DMS153 treated with DMSO at 0.1 percent for 48 hours (cell line): Measurements from ENCODE around the gene SUPT7L.
A peak's percentile ranks its signal among the peaks of the same experiment; 100 is the strongest.
"Not testable (repeated sequence)": the region's sequence is repeated elsewhere in the genome, so short reads cannot be mapped to it uniquely, and the experiment has no call there.

Source experiments
- DNase-seq: peaks from one replicate; lab custom pipeline; 2025; ENCODE audit not compliant: unreplicated experiment; lab: John Stamatoyannopoulos, UW

The SUPT7L gene

GRCh38 chr2:27687232-27687631, 23.8 kb upstream of the SUPT7L start:
- no peak for DNase-seq

DNA sequence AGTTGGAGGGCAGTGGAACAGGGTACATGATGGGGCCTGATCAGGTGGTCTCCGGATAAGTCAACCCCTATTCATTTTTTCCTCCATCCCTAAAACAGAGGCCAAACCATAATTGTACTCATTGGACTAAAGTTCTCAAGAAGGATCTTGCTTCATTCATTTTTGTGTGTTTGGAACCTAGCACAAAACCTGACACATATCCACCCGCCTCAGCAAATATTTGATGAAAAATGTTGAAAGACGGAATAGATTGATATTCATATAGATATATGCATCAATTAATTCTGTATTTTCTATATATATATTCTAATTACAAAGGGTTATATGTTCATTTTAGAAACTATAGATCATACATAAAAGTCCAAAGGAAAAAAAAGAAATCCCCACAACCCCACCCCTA, 22.2 kb upstream of the SUPT7L start:
- no peak for DNase-seq

GRCh38 chr2:27685006-27685405, 21.6 kb upstream of the SUPT7L start:
- DNase-seq, result not testable (repeated sequence)

DNA sequence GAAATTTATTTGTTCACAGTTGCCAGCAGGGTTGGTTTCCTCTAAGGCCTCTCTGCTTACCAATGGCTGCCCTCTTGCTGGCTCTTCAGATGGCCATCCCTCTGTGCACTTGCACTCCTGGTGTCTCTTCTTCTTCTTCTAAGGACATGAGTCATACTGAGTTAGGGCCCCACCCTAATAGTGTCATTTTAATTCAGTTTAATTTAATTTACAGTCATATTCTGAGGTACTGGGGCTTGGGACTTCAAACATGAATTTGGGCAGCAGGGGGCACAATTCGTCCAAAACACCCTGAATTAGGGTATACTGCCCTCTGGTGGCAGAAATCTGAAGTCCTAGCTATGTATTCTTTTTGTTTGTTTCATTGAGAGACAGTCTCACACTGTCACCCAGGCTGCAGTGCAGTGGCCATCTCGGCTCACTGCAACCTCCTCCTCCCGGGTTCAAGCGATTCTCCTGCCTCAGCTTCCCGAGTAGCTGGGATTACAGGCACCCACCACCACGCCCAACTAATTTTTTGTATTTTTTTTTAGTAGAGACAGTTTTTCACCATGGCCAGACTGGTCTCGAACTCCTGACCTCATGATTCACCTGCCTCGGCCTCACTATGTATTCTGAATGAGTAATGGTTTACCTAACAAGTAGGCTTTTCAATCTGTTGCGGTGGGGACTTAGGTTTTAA, 20.1 kb upstream of the SUPT7L start:
- peak; percentile 90 for DNase-seq

DNA sequence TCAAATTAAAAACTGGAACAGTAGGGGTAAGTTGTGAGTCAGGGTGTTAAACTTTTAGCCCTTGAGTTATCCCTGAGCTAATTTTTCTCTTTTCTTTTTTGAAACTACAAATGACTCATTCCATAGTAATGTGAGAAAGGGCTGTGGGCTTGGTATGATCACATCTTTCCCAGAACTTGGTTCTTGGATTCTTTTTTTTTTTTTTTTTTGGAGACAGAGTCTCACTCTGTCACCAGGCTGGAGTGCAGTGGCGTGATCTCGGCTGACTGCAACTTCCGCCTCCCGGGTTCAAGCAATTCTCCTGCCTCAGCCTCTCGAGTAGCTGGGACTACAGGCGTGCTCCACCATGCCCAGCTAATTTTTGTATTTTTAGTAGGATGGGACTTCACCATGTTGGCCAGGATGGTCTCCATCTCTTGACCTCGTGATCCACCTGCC, 18.9 kb upstream of the SUPT7L start:
- not testable (repeated sequence) for DNase-seq

DNA sequence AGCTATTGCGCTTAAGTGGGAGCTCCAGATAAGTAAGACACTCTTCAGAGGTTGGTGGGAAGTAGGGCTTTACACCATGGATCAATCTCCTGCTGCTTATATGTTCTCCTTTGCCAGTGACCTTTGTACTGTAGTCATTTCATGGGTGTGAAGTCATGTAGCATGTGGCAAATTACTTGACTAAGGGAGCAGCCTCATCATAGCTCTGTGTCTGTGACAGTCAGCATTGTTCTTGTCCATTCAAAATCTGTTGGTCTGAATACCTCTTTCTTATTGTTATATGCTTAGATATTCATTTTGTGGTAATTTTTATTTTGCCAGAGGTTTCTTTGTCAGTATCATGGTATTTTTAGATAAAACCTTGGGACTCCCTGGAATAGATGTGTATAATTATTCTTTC, 18.4 kb upstream of the SUPT7L start:
- DNase-seq, result no peak

GRCh38 chr2:27680571-27680970, 17.2 kb upstream of the SUPT7L start:
- DNase-seq, result no peak

- DNase-seq, result no peak
Observed at GRCh38 chr2:27672723-27673486, 9.5 kb upstream of the SUPT7L start.

GRCh38 chr2:27671235-27671634, 7.8 kb upstream of the SUPT7L start:
- no peak for DNase-seq

DNA sequence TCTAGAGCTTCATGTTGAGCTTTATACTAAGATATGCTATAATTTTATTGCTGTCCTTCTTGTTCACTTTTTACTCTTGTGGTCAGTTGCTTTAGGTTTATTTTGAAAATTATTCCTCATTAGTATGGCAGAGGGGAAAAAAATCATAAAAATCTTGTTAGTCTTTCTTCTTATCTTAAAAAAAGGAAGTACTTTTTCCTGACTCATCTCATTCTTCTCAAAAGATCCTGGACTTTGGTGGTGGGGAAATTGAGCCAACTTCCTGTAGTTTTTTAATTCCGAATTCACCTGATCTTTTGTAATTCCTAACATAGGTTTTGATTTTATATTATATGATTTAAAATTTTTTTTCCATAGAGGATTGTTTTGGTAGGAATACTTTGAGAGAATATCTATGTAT, 4.0 kb upstream of the SUPT7L start:
- no peak for DNase-seq

DNA sequence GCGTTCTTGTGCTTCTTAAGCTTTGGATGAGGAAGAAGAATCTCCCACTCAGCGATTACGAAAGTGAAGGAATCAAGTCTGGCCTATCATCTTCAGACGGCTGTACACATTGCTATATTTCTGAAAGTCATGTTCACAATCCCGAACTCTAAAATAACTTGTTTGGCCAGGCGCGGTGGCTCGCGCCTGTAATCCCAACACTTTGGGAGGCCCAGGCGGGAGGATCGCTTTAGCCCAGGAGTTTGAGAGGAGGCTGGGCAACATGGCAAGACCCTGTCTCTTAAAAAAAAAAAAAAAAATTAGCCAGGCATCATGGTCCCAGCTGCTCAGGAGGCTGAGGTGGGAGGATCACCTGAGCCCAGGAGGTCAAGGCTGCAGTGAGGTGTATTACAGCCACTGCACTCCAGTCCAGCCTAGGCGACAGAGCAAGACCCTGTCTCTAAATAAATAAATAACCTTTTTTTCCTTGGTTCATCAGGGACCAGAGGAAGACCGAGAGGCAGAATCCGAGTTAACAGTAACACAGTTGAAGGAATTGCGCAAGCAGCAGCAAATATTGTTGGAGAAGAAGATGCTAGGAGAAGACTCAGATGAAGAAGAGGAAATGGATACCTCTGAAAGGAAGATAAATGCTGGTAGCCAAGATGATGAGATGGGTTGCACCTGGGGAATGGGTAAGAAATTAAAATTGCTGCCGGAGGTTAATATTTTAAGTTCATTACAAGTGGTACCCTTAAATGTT, 1.4 kb upstream of the SUPT7L start:
- DNase-seq, result no peak

DNA sequence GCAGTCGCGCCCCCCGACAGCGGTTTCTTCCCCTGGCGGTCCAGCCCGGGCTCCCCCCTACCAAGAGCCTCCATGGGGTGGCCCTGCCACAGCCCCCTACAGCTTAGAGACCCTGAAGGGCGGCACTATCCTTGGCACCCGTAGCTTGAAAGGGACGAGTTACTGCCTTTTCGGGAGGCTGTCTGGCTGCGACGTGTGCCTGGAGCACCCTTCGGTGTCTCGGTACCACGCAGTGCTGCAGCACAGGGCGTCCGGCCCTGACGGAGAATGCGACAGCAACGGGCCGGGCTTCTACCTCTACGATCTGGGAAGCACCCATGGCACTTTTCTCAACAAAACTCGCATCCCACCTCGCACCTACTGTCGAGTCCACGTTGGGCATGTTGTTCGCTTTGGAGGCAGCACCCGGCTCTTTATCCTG, 750 bp upstream of the SUPT7L start:
- no peak for DNase-seq

- no peak for DNase-seq
Observed at GRCh38 chr2:27661371-27661770, 2.0 kb downstream of the SUPT7L start.

- no peak for DNase-seq
Observed at GRCh38 chr2:27655155-27655951, 8.1 kb downstream of the SUPT7L start.

DNA sequence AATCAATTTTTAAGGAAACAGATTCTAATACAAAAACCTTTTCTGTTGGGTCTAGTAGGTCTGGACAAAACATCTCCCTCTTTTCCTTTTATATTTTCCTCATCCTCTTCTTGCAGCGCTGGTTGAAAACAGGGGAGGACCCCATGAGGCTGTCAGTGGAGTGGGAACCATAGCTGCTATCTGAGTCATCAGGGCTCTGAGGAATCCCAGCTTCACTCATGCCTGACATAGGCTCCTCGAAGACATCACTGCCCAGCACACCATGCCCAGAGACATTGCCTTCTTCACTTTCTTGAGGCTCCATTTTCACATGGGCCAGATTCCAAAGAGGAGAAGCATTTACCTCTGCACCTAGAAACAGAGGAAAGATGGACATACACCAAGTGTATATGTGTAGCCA, 10.0 kb downstream of the SUPT7L start:
- DNase-seq, result no peak

- no peak for DNase-seq
Observed at GRCh38 chr2:27652790-27653189, 10.6 kb downstream of the SUPT7L start.

DNA sequence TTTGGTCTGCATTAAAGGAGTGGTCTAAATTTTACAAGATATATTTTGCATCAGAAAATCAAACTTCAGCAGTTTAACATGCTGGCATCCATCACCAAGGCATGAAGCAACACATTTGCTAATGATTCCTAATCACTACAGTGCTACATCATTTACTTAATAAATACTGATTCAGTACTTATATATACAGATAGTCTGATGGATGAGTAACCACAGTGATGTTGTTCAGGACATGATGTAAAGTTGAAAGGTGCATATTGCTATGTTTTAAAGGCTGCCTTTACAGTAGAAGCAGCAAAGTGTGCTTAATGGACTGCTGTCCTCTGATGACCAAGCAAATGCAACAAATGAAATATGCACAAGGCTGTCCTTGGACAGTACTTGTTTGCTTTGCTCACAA, 11.1 kb downstream of the SUPT7L start:
- DNase-seq, result no peak

DNA sequence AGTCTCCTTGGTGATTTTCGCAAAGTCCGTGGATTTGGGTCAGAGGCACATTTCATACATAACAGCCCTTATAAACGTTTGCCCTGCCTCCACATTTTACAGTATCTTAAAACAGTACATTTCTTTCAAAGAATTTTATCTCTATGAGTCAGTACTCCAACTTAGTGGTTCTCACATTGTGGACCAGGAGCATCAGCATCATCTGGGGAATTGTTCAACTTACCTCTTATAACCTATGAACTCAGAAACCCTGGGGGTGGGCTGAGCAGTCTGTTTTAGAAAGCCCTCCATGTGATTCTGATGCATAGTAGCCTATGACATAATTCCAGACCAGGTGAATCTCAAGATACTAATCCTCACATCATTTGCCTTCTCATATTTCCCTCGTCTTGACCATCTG, 12.4 kb downstream of the SUPT7L start:
- DNase-seq, result no peak

DNA sequence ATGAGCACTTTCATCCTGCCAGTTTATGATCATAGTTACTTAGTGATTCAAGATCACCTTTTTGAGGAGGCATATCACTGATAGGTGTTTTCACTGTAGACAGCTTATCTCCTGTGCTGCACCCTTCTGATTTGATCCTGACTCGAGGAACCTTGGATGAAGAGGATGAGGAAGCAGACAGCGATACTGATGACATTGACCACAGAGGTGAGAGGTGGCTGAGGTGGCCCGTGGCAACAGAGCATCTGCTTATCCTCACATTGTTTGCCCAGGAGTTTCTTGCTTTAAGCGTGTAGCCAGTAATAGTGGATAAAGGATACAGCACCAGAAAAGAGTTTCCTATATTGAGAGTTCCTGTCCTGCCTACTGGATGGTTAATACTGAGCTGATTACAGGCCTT, 15.7 kb downstream of the SUPT7L start:
- no peak for DNase-seq

DNA sequence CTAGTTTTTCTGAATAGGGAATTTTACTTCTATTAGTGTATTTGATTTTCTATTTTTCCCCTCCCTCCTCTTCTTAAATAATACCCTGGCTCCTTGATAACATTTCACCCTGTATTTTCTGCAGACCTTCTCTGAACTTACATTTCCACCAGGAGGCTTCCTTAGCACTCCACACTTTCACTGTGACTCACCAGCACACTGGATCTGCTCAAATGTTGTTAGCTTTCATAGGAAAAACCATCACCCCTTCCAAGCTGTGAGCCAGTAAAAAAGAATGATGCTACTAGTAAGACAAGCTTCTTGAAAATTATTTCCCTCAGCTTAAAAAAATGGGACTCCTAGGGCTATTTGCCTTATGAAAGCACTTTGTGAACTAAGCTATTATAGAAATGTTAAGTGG, 16.1 kb downstream of the SUPT7L start:
- DNase-seq, result no peak

DNA sequence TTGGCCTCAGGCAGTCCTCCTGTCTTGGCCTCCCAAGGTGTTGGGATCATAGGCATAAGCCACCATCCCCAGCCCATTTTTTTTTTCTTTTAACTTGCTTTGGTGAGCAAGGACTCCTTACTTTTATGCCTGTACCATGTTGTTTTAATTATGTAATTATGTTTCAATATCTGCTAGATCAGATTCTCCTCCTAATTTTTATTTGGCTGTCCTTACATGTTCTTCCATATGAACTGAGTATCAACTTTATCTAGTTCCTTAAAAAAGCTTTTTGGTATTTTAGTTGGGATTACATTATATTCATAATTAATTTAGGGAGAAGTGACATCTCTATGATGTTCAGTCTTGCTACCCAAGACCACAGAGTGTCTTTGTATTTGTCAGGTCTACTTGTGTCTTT, 18.2 kb downstream of the SUPT7L start:
- DNase-seq, result no peak
